LNCAP (cell line): Measurements from ENCODE around the gene PTPRM.

Experiments
- CTCF ChIP-seq: fragments of 450-650 bp; IDR thresholded peaks from 2 replicates; pipeline ENCODE4 v1.5.1; 2017; ENCODE audit warnings: mild to moderate bottlenecking

Gene PTPRM

GRCh38 chr18:7770908-7771307 lies 203.8 kb downstream of the PTPRM start:
- no peak for TF ChIP-seq CTCF

DNA sequence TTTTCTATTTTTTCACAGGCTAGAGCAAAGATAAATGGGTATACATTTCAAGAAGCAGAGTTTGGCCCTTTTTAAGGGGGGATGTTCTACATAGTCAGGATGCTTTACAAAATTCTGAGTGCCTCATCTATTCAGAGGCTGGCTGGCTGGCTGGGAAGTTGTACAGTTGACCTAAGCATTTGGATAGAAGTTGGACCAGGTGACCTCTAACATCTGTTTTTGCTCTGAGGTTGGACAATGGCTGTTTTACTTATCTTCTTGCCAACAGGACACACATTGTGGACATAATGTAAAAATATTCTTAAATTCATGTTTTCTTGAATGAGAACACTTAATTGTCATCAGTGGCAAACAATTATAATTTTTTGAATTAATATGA lies 205.4 kb downstream of the PTPRM start:
- no peak for TF ChIP-seq CTCF

DNA sequence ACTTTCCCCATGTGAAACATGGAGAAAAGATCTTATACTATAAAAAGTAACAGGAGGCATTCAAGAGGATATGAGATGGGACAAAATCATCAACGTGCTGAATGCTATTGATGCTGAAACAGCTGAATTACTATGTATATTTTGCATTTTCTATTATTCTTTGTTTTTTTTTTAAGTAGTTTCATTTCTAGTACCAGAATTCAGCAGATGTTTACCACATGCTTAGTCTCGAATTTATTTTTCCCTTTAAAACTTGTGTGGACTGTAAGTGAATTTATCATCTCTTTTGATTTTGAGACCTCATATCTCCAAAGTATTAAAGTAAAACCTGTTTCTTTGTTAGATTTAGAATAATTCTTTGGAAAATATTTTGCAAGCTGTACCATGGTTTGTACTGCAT lies 205.8 kb downstream of the PTPRM start:
- no peak for TF ChIP-seq CTCF

- TF ChIP-seq CTCF, result no peak
Measured at GRCh38 chr18:7775128-7775527, 208.0 kb downstream of the PTPRM start.

DNA sequence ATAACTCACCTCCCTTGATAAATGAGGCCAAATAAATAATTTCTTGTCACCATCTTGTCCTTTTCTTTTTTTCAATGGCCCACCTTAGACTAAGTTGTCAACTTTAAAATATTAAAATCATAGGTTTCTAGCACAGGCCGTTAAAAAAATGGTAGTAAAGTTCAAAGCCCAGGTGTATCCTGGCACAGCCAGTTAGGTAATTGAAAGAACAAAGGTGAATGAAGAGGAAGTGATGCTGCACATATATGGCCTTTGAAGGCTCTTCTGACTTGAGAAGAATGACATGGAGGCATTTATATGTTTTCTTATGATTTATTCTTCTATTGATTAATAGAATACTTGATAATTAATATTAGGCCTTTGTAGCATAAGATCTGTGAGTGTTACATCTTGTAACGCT lies 208.7 kb downstream of the PTPRM start:
- TF ChIP-seq CTCF, result no peak

DNA sequence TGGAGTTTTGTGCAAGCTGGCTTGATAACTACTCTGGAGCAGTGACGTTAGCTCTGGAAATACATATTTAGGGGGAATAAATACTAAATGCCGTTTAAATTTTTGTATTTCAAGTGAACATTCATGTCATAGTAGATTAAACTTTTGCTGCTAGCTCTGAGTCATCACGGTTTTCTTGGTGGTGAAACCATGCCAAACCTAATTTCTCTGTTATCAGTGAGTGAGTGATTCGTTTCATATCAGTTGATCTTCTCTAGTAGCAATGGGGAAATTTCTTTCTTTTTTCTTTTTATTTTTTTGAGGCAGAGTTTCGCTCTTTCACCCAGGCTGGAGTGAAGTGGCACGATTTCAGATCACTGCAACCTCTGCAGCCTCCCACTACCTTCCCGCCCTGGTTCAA lies 211.1 kb downstream of the PTPRM start:
- TF ChIP-seq CTCF, result no peak

DNA sequence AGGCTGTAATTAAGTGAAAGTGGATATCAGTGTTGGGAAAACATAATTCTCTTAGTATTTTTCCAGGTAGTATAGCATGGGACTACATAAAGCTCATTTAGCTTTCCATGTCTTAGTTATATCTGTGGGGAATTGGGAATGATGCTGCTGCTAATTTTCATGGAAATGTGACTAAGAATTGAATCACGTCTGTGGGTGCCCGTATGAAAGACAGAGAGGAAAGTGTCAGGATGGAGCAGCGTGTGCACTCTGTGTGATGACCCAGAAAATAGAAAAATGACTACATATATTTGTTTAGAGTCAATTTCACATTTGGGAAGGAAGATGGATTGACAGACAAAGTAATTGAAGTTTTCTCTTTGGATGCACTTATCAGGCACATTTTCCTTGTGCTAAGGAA lies 212.1 kb downstream of the PTPRM start:
- no peak for TF ChIP-seq CTCF

- TF ChIP-seq CTCF, result no peak
Measured at GRCh38 chr18:7784171-7784570, 217.1 kb downstream of the PTPRM start.
